Measurements from ENCODE around the gene SDC3. TPM values are rescaled to one million over a fixed set of nuclear protein-coding genes. Genes with fewer than 3 reads are reported as not detected.

SDC3 gene
- total RNA-seq, 1 donor from 2014 or later, result 113 TPM

GRCh38 chr1:30871276-30871871 is 37.2 kb downstream of the SDC3 start:
- Mint-ChIP-seq H3K27ac (ENCODE audit: unreplicated experiment) (no peak overlapping the region), H3K36me3 (ENCODE audit: low read depth, unreplicated experiment) (peaks cover 30% of the 10 kb centered on the region), H3K4me1 (ENCODE audit: low read depth, unreplicated experiment) (peaks cover 2% of the 10 kb centered on the region), H3K4me3 (ENCODE audit: unreplicated experiment) (no peak overlapping the region), H3K9me3 (ENCODE audit: unreplicated experiment) (peaks cover 2% of the 10 kb centered on the region), H3K27me3 (ENCODE audit: low read depth, unreplicated experiment) (peaks cover 7% of the 10 kb centered on the region)
- H3K36me3 ChIP-seq (ENCODE audit: insufficient read depth, low read length), result peaks cover 13% of the 10 kb centered on the region
- FAIRE-seq (no peak), DNase-seq (ENCODE audit: low read depth) (no peak)
- H3K4me2 ChIP-seq (ENCODE audit: low read length), result no peak overlapping the region
- H2AFZ ChIP-seq (ENCODE audit: low read depth, low read length), result no peak overlapping the region
- no peaks in the 10 kb centered on the region for H3K4me1 ChIP-seq (ENCODE audit: insufficient read depth, low read length)
- no peaks in the 10 kb centered on the region for H3K79me2 ChIP-seq (ENCODE audit: insufficient read depth, low read length)
- H3K9ac ChIP-seq (ENCODE audit: low read length), result no peak overlapping the region
- H3K4me3 ChIP-seq (ENCODE audit: insufficient read depth, low read depth, low read length), result no peak overlapping the region
- TF ChIP-seq EZH2 (IDR thresholded peaks at IDR 0.05; ENCODE audit: insufficient read depth, low read length), result no peak
- no peak for TF ChIP-seq CTCF (IDR thresholded peaks at IDR 0.05; ENCODE audit: insufficient read depth, low read depth, low read length)
- no peaks in the 10 kb centered on the region for H3K27me3 ChIP-seq (ENCODE audit: insufficient read depth, low read length)
- peaks cover 5% of the 10 kb centered on the region for H4K20me1 ChIP-seq (ENCODE audit: insufficient read depth, low read length)
- peaks cover 21% of the 10 kb centered on the region for H3K9me3 ChIP-seq (ENCODE audit: insufficient read depth, low read depth, low read length)
- no peak overlapping the region for H3K27ac ChIP-seq (ENCODE audit: low read depth, low read length)

DNA sequence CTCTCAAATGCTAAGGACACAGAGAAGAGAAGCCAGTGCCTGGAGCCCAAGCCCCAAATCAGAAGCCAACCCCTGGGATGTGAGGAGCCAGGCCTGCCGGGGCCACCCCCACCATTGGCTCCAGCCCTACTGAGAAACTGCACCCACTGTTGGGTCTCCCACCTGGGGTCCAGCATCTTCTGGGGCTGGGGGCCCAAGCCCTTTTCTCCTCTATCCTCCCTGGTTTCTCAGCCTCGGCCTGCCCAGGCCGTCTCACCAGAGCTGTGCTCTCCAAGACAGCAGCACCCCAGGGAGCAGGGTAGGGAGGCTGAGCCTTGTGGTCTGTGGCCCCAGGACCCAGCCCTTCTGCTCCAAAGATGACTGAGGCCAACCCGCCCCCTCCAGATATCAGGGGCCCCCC is 37.9 kb downstream of the SDC3 start:
- H3K4me1 ChIP-seq (ENCODE audit: insufficient read depth, low read length), result no peaks in the 10 kb centered on the region
- no peak for DNase-seq (ENCODE audit: low read depth)
- TF ChIP-seq EZH2 (IDR thresholded peaks at IDR 0.05; ENCODE audit: insufficient read depth, low read length) (no peak), CTCF (IDR thresholded peaks at IDR 0.05; ENCODE audit: insufficient read depth, low read depth, low read length) (no peak)
- H3K27me3 ChIP-seq (ENCODE audit: insufficient read depth, low read length), result no peaks in the 10 kb centered on the region
- H3K9me3 ChIP-seq (ENCODE audit: insufficient read depth, low read depth, low read length), result peaks cover 21% of the 10 kb centered on the region
- Mint-ChIP-seq H3K9me3 (ENCODE audit: unreplicated experiment) (peaks cover 2% of the 10 kb centered on the region), H3K4me3 (ENCODE audit: unreplicated experiment) (no peak overlapping the region), H3K27ac (ENCODE audit: unreplicated experiment) (no peak overlapping the region), H3K4me1 (ENCODE audit: low read depth, unreplicated experiment) (peaks cover 2% of the 10 kb centered on the region), H3K27me3 (ENCODE audit: low read depth, unreplicated experiment) (peaks cover 7% of the 10 kb centered on the region), H3K36me3 (ENCODE audit: low read depth, unreplicated experiment) (peaks cover 27% of the 10 kb centered on the region)
- peaks cover 13% of the 10 kb centered on the region for H3K36me3 ChIP-seq (ENCODE audit: insufficient read depth, low read length)
- H4K20me1 ChIP-seq (ENCODE audit: insufficient read depth, low read length), result peaks cover 3% of the 10 kb centered on the region
- no peak overlapping the region for H3K27ac ChIP-seq (ENCODE audit: low read depth, low read length)
- no peak overlapping the region for H3K9ac ChIP-seq (ENCODE audit: low read length)
- FAIRE-seq, result no peak
- H2AFZ ChIP-seq (ENCODE audit: low read depth, low read length), result no peak overlapping the region
- no peak overlapping the region for H3K4me3 ChIP-seq (ENCODE audit: insufficient read depth, low read depth, low read length)
- no peaks in the 10 kb centered on the region for H3K79me2 ChIP-seq (ENCODE audit: insufficient read depth, low read length)
- H3K4me2 ChIP-seq (ENCODE audit: low read length), result no peak overlapping the region

- no peak overlapping the region for H3K27ac Mint-ChIP-seq (ENCODE audit: unreplicated experiment)
Observed at GRCh38 chr1:30870035-30870434, 38.5 kb downstream of the SDC3 start.

More at GRCh38 chr1:30870035-30870434, 38.5 kb downstream of the SDC3 start:
- peaks cover 25% of the 10 kb centered on the region for H3K36me3 Mint-ChIP-seq (ENCODE audit: low read depth, unreplicated experiment)
- Histone ChIP-seq H3K27ac (ENCODE audit: low read depth, low read length) (no peak overlapping the region), H3K4me1 (ENCODE audit: insufficient read depth, low read length) (no peaks in the 10 kb centered on the region), H3K4me3 (ENCODE audit: insufficient read depth, low read depth, low read length) (no peak overlapping the region), H4K20me1 (ENCODE audit: insufficient read depth, low read length) (no peaks in the 10 kb centered on the region), H2AFZ (ENCODE audit: low read depth, low read length) (no peak overlapping the region), H3K4me2 (ENCODE audit: low read length) (no peak overlapping the region), H3K79me2 (ENCODE audit: insufficient read depth, low read length) (no peaks in the 10 kb centered on the region), H3K36me3 (ENCODE audit: insufficient read depth, low read length) (peaks cover 13% of the 10 kb centered on the region), H3K9me3 (ENCODE audit: insufficient read depth, low read depth, low read length) (peaks cover 21% of the 10 kb centered on the region), H3K27me3 (ENCODE audit: insufficient read depth, low read length) (no peaks in the 10 kb centered on the region), H3K9ac (ENCODE audit: low read length) (no peak overlapping the region)
- TF ChIP-seq EZH2 (IDR thresholded peaks at IDR 0.05; ENCODE audit: insufficient read depth, low read length) (no peak), CTCF (IDR thresholded peaks at IDR 0.05; ENCODE audit: insufficient read depth, low read depth, low read length) (no peak)
- H3K4me3 Mint-ChIP-seq (ENCODE audit: unreplicated experiment), result no peak overlapping the region
- DNase-seq (ENCODE audit: low read depth) (no peak), FAIRE-seq (no peak)
- peaks cover 7% of the 10 kb centered on the region for H3K27me3 Mint-ChIP-seq (ENCODE audit: low read depth, unreplicated experiment)
- peaks cover 2% of the 10 kb centered on the region for H3K9me3 Mint-ChIP-seq (ENCODE audit: unreplicated experiment)
- peaks cover 2% of the 10 kb centered on the region for H3K4me1 Mint-ChIP-seq (ENCODE audit: low read depth, unreplicated experiment)

All from astrocyte (in vitro differentiated cells and primary cell).